T-helper 1 cell treated with Interleukin-12 subunit alpha and Interleukin-12 subunit beta and Interleukin-4 antibody, amounts not matched to agents 30 μg/mL and 1 μg/mL, for 36 hours (primary cell): ENCODE measurements around the gene EMSY.

Experiments used
- H3K27ac Mint-ChIP-seq: one replicate; pipeline ENCODE4 v1.8.0; 2021; ENCODE audit warnings: mild to moderate bottlenecking, mixed read lengths
- H3K27me3 Mint-ChIP-seq: one replicate; pipeline ENCODE4 v1.8.0; 2021; ENCODE audit warnings: low read depth, mixed read lengths
- H3K36me3 Mint-ChIP-seq: one replicate; pipeline ENCODE4 v1.8.0; 2021; ENCODE audit warnings: low read depth, mixed read lengths
- H3K4me1 Mint-ChIP-seq: one replicate; pipeline ENCODE4 v1.8.0; 2021; ENCODE audit warnings: low read depth, mixed read lengths
- H3K4me3 Mint-ChIP-seq: one replicate; pipeline ENCODE4 v1.8.0; 2021; ENCODE audit warnings: mild to moderate bottlenecking, moderate library complexity, mixed read lengths
- H3K9me3 Mint-ChIP-seq: one replicate; pipeline ENCODE4 v1.8.0; 2021; ENCODE audit warnings: mixed read lengths

Gene EMSY

DNA sequence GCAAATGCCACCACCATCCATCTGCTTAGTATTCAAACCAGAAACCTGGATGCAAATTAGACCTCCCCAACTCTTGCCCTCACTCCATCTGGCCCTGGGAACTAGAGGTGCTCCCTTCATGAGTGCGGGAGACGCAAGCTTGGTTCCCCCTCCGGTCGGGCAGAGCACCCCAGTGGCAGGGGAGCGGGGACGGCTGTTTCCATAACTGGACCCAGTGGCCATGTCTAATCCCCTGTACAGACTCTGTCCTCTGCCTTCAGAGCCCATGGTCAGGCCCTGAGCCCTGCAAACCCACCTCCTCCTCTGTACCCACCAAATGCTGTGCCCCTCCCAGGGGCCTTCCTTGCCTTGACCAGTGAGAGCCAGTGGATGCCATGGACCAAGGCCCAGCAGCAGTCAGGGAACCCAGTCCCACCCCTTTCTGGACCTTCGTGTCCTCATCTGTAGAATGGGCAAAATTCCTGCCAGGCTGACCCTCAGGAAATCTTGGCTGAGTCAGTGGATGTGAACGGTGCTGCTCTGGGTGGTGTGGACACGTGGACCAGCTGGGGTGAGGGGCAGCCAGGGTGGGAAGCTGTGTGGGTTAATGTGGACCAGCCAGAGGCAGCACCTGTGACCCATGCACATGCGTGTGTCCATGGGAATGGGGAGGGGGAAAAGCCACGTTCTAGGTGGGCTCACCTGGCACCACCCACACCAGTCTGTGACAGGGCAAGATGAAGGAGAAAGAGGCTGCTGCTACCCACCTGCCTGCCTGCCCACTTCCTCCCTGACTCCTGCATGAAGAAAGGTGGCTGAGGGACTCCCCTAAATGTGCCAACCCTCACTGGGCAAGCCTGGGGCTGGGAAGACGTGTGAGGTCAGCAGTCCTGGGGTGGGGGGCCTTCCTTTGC lies 153.0 kb downstream of the EMSY start:
- Mint-ChIP-seq H3K4me3 (no peak overlapping the region), H3K27me3 (peaks cover 5% of the 10 kb centered on the region), H3K36me3 (no peaks in the 10 kb centered on the region), H3K9me3 (no peaks in the 10 kb centered on the region), H3K27ac (peak overlapping the region; percentile 31), H3K4me1 (peaks cover 24% of the 10 kb centered on the region)

DNA sequence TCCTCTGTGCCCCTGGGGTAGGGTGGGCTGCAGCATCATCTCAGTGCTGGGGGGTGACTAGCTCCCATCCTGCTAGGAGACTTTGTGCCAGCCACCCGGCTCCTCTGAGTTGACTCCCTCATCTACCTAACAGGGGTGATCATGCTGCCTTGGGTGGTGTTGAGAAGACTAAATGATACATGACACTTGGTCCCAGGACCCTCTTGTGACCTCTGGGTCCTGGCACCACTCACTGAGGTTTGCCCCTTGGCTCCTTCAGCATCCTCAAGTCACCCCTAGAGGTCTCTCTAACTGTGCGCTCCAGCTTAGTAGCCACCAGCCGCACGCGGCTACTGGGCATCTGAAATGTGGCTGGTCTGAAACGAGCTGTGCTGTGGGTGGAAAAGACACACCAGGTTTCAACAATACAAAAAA lies 153.6 kb downstream of the EMSY start:
- Mint-ChIP-seq H3K9me3 (no peaks in the 10 kb centered on the region), H3K27me3 (peaks cover 5% of the 10 kb centered on the region), H3K36me3 (no peaks in the 10 kb centered on the region), H3K27ac (no peak overlapping the region), H3K4me3 (no peak overlapping the region), H3K4me1 (peaks cover 18% of the 10 kb centered on the region)

DNA sequence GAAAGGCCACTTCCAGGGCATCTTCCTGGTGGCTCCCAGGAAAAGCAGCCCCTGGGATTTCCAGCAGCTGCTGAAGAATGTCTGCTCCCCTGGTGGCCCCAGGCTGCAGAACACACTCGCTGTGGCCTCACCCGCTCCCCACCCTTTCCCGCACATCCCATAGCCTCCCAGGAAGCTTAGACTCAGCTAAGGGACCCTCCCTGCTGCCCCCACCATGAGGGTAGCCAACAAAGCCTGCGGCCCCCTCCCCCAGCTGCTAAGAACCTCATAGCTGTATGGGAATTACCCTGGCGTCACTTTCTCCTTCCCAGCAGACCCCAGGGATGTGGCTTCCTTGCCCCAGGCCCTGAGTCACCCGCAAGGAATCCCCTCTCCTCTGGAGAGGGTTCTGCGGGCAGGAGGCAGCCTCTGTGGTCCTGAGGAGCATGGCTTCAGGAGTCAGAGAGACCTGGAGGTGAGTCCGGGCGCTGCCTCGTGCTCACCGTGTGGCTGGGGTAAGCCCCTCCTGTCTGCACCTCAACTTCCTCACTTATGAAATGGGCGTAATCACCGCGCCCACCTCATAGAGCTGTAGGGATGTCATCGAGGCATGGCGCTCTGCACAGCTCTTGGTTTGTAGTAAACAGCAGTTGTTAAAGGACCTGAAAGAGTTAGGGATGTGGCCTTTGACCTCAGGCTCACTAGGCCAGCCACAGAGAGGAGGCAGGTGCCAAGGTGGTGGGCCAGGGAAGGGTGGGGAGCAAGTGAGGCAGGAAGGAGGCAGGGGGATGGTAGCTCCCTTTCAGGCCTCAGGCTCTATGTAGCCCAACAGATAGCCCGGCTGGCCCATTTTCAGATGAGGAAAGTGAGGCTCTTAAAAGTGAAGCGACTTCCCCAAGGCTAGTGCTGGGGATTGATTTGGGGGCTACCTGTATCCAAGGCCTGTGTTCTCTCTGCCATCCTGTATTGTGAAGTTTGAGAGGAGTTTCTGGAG lies 154.5 kb downstream of the EMSY start:
- Mint-ChIP-seq H3K36me3 (no peaks in the 10 kb centered on the region), H3K27ac (no peak overlapping the region), H3K27me3 (peaks cover 4% of the 10 kb centered on the region), H3K9me3 (no peaks in the 10 kb centered on the region), H3K4me3 (no peak overlapping the region), H3K4me1 (peaks cover 14% of the 10 kb centered on the region)

DNA sequence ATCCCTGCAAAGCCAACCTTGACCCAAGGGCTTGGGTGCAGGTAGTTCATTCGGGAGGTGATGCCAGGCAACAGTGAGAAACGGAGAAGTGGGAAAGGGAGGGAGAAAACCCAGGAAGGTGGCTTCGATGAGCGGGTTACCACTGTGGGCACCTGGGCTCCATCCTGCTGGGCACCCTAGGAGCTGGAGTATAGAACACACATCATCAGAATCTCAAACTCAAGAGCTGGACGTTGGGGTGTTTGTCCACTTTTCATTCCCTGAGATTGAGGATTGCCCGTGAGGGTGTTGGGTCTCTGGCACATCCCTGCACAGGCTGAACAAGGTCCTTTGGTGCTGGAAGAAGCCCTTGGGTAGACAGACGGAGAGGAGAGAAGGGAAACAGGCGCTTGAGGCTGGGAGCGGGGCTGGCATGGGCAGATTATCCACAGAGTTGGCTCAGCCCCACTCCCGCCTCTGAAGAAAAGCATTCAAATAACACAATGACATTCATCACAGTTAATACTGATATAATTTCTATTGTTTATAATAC lies 155.4 kb downstream of the EMSY start:
- Mint-ChIP-seq H3K36me3 (no peaks in the 10 kb centered on the region), H3K27me3 (no peaks in the 10 kb centered on the region)

DNA sequence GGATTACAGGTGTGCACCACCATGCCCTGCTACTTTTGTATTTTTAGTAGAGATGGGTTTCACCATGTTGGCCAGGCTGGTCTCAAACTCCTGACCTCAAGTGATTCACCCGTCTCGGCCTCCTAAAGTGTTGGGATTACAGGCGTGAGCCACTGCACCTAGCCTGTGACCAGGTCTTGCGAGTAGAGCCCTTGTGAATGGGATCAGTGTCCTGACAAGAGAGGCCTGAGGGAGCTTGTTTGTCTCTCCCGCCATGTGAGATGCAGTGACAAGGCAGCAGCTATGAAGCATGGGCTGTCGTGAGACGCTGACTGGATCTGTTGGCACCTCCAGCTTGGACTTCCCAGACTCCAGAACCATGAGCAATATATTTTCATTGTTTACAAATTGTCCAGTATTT lies 156.5 kb downstream of the EMSY start:
- H3K9me3 Mint-ChIP-seq, result no peaks in the 10 kb centered on the region
- no peaks in the 10 kb centered on the region for H3K27me3 Mint-ChIP-seq
- no peaks in the 10 kb centered on the region for H3K36me3 Mint-ChIP-seq
- peaks cover 7% of the 10 kb centered on the region for H3K4me1 Mint-ChIP-seq
- no peak overlapping the region for H3K4me3 Mint-ChIP-seq
- no peak overlapping the region for H3K27ac Mint-ChIP-seq

More for the DNA sequence above, 155.4 kb downstream of the EMSY start:
- peaks cover 7% of the 10 kb centered on the region for H3K4me1 Mint-ChIP-seq
- H3K9me3 Mint-ChIP-seq, result no peaks in the 10 kb centered on the region
- no peak overlapping the region for H3K27ac Mint-ChIP-seq
- no peak overlapping the region for H3K4me3 Mint-ChIP-seq

DNA sequence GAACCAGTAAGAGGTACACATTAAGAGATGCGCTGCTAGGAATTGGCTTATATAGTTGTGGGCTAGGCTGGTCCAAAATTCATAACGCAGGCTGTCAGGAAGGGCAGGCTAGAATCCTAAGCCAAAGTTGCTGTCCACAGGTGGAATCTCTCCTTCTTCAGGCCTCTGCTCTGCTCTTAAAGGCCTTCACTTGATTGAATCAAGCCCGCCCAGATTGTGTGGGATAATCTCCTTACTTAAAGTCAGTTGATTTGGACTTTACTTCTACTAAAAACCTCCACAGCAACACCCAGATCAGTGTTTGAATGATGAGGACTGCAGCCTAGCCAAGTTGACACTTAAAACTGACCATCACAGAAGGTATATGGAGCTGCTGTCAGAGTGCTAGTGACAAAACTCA lies 156.9 kb downstream of the EMSY start:
- H3K4me3 Mint-ChIP-seq, result no peak overlapping the region

DNA sequence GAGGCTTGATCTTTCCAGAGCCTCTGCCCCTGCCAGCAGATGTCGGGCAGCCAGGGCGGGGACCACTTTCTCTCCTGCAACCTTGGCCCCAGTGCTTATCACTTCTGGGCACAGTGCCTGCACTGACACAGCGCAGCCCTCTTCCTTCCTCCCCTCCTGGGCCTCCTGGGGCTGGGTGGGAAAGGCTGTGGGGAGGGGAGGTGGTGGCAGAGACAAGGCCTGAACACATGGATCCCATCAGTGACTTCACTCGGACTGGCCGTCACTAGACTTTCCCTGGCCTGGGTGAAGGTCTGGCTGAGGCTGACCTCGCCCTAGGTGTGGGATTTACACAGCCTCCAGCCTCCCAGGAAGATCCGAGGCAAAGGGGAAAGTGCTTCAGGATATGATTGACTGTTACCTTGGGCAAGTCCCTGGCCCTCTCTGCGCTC lies 157.6 kb downstream of the EMSY start:
- Mint-ChIP-seq H3K36me3 (no peaks in the 10 kb centered on the region), H3K9me3 (no peaks in the 10 kb centered on the region), H3K4me3 (no peak overlapping the region), H3K27ac (no peak overlapping the region), H3K4me1 (peaks cover 7% of the 10 kb centered on the region), H3K27me3 (no peaks in the 10 kb centered on the region)

More for the DNA sequence above, 156.9 kb downstream of the EMSY start:
- Mint-ChIP-seq H3K4me1 (peaks cover 7% of the 10 kb centered on the region), H3K9me3 (no peaks in the 10 kb centered on the region), H3K27me3 (no peaks in the 10 kb centered on the region), H3K36me3 (no peaks in the 10 kb centered on the region), H3K27ac (no peak overlapping the region)
